GM12872 (cell line): ENCODE data around the gene DDAH2.

Experiments used
- CTCF ChIP-seq: IDR thresholded peaks from 3 replicates; pipeline ENCODE4 v1.5.1; 2011; ENCODE audit warnings: low read depth, mild to moderate bottlenecking, low read length, moderate library complexity; ENCODE audit not compliant: insufficient read depth

The DDAH2 gene

GRCh38 chr6:31721351-31722020 lies 7.6 kb downstream of the DDAH2 start, which contains the start of gene LY6G6C:
TSS of gene LY6G6C (minus strand) at chr6:31721746. CDS start at chr6:31721679, 67 bp downstream.
- TF ChIP-seq CTCF = no peak

- TF ChIP-seq CTCF = no peak
These were observed 8.8 kb downstream of the DDAH2 start for GRCh38 chr6:31720196-31720770.

GRCh38 chr6:31719001-31719400 lies 10.1 kb downstream of the DDAH2 start:
- no peak for TF ChIP-seq CTCF

GRCh38 chr6:31718265-31718664 lies 10.8 kb downstream of the DDAH2 start:
- TF ChIP-seq CTCF = no peak

GRCh38 chr6:31717499-31718222 lies 11.4 kb downstream of the DDAH2 start:
- TF ChIP-seq CTCF = no peak

GRCh38 chr6:31715022-31715958 lies 13.8 kb downstream of the DDAH2 start, which contains the start of gene LY6G6D:
TSS of gene LY6G6D (plus strand) at chr6:31715348. CDS start at chr6:31715356, 8 bp downstream.
- no peak for TF ChIP-seq CTCF
